GM19035 (cell line): Measurements from ENCODE around the gene SYCE1.

Source experiments
- ATAC-seq: cut with Tn5 transposase; IDR thresholded peaks from one replicate; pipeline ENCODE4 v1.9.1; 2021; ENCODE audit not compliant: unreplicated experiment

SYCE1 gene

GRCh38 chr10:133516057-133516456, 49.3 kb downstream of the SYCE1 start:
- ATAC-seq: no peak

- no peak for ATAC-seq
Observed at GRCh38 chr10:133515471-133515870, 49.9 kb downstream of the SYCE1 start.

GRCh38 chr10:133511907-133512528, 53.4 kb downstream of the SYCE1 start:
- no peak for ATAC-seq

- no peak for ATAC-seq
Observed at GRCh38 chr10:133511408-133511807, 54.0 kb downstream of the SYCE1 start.

- ATAC-seq: no peak
Observed at GRCh38 chr10:133509700-133510099, 55.7 kb downstream of the SYCE1 start.
